HepG2 (cell line): ENCODE measurements around the gene KIN. TPM values are rescaled to one million over a fixed set of nuclear protein-coding genes. Genes with fewer than 3 reads are reported as not detected.

ENCODE experiments used
- ATAC-seq: fragments of 200-7000 bp; cut with Tn5 transposase; 3 replicates; pipeline ENCODE4 v1.9.1; 2020; ENCODE audit warnings: mild to moderate bottlenecking, moderate library complexity
- BruUV-seq: library from RNA; stranded (reverse); fragments of 400-500 nt; replicated peaks from 2 replicates; lab custom pipeline; 2021; lab: Mats Ljungman, UMichigan
- CTCF ChIA-PET: fragments of 300-600 bp; formaldehyde crosslinking; extraction: SDS; loops from one replicate; lab custom pipeline; 2021; ENCODE audit warnings: low total read pairs, inconsistent platforms, low intra/inter-chr PET ratio; lab: Yijun Ruan, JAX
- POLR2A ChIA-PET: fragments of 350-600 bp; sonication (Branson Sonifier 250); formaldehyde crosslinking; loops from one replicate; lab custom pipeline; 2020; ENCODE audit warnings: antibody characterized with exemption, inconsistent platforms; lab: Yijun Ruan, JAX
- DNase-seq: peaks from one replicate; pipeline ENCODE4 v3.0.0-alpha.2; 2015; ENCODE audit warnings: low spot score
- FAIRE-seq: peaks from 3 replicates; lab custom pipeline; 2011; peaks lifted over from hg19 to GRCh38; lab: Jason Lieb, UNC
- H2AFZ ChIP-seq: one replicate; pipeline ENCODE4 v1.6.1; 2011; ENCODE audit warnings: low read length, inconsistent platforms
- H3K27ac ChIP-seq: fragments of 300-600 bp; 3 replicates; pipeline ENCODE4 v1.8.0; 2011; ENCODE audit warnings: mixed run types, mild to moderate bottlenecking, mixed read lengths, low read length, inconsistent platforms; ENCODE audit not compliant: insufficient read depth; ENCODE audit errors: extremely low read length
- H3K27me3 ChIP-seq, 2 experiments: fragments of 200-600 bp in 1 of 2; 2 replicates in 1 of 2; 3 replicates in 1 of 2; pipeline versions ENCODE4 v1.6.0 to v1.8.0; 2011; ENCODE audit warnings: low read length in 2 of 2, mild to moderate bottlenecking in 2 of 2, moderate library complexity in 2 of 2, inconsistent platforms in 1 of 2; ENCODE audit not compliant: insufficient read depth in 2 of 2, control insufficient read depth in 1 of 2
- H3K36me3 ChIP-seq, 2 experiments: fragments of 200-600 bp in 1 of 2; replicated peaks in 1 of 2; 2 replicates in 1 of 2; 3 replicates in 1 of 2; pipeline versions ENCODE4 v1.5.1 to v1.8.0; 2011; ENCODE audit warnings: low read length in 2 of 2, inconsistent platforms in 1 of 2; ENCODE audit not compliant: insufficient read depth in 2 of 2, control insufficient read depth in 1 of 2
- H3K4me1 ChIP-seq: 2 replicates; pipeline ENCODE4 v1.5.1; 2012; ENCODE audit warnings: low read length, inconsistent platforms; ENCODE audit not compliant: insufficient read depth
- H3K4me2 ChIP-seq: 2 replicates; pipeline ENCODE4 v1.6.0; 2011; ENCODE audit warnings: low read depth, low read length, inconsistent platforms
- H3K4me3 ChIP-seq, 3 experiments: fragments of 200-600 bp in 1 of 3; sonication (generic), shearing (Covaris generic) in 1 of 3; replicated peaks in 1 of 3; 2 replicates each; pipeline ENCODE4 v1.5.1; 2011 to 2016; ENCODE audit warnings: low read length in 3 of 3, inconsistent platforms in 2 of 3, low read depth in 2 of 3, mild to moderate bottlenecking in 2 of 3, control low read depth in 1 of 3, mixed read lengths in 1 of 3; ENCODE audit not compliant: insufficient read depth in 1 of 3
- H3K79me2 ChIP-seq: one replicate; pipeline ENCODE4 v1.6.1; 2011; ENCODE audit warnings: low read length, inconsistent platforms; ENCODE audit not compliant: insufficient read depth
- H3K9ac ChIP-seq: 2 replicates; pipeline ENCODE4 v1.6.0; 2011; ENCODE audit warnings: mild to moderate bottlenecking, low read depth, low read length, inconsistent platforms; ENCODE audit not compliant: insufficient read depth
- H3K9me3 ChIP-seq: 2 replicates; pipeline ENCODE4 v1.5.1; 2012; ENCODE audit warnings: mild to moderate bottlenecking, low read length
- H4K20me1 ChIP-seq: 2 replicates; pipeline ENCODE4 v1.6.0; 2011; ENCODE audit warnings: inconsistent platforms, mild to moderate bottlenecking, low read length, moderate library complexity; ENCODE audit not compliant: insufficient read depth
- CENPX ChIP-seq: sonication (generic); formaldehyde crosslinking; IDR thresholded peaks from 2 replicates; pipeline ENCODE4 v1.9.0; 2021; ENCODE audit warnings: mild to moderate bottlenecking, missing genetic modification reagents, moderate library complexity
- HNF4A ChIP-seq: sonication (generic); formaldehyde crosslinking; IDR thresholded peaks from 2 replicates; pipeline ENCODE4 v1.4.0; 2020; ENCODE audit warnings: missing genetic modification reagents
- ZNF260 ChIP-seq: sonication (generic); formaldehyde crosslinking; IDR thresholded peaks from 2 replicates; pipeline ENCODE4 v1.4.0; 2020; ENCODE audit warnings: missing genetic modification reagents, low read depth, mild to moderate bottlenecking, borderline replicate concordance
- ZNF383 ChIP-seq: sonication (generic); formaldehyde crosslinking; IDR thresholded peaks from 2 replicates; pipeline ENCODE4 v1.4.0; 2020; ENCODE audit warnings: missing genetic modification reagents, mild to moderate bottlenecking, borderline replicate concordance
- ZNF510 ChIP-seq: sonication (generic); formaldehyde crosslinking; IDR thresholded peaks from 2 replicates; pipeline ENCODE4 v1.4.0; 2020; ENCODE audit warnings: low read depth, mild to moderate bottlenecking, missing genetic modification reagents
- WGBS: methylation state at CpG from one replicate; pipeline ENCODE4 v1.1.6; 2017; ENCODE audit warnings: low lambda C conversion rate; 5-methylcytosine and 5-hydroxymethylcytosine counted together
- in situ Hi-C: cut with HindIII; loops from 2 replicates; pipeline ENCODE4 v1.10.0; 2017; ENCODE audit warnings: low pct_unique_long_range_greater_than_20kb; ENCODE audit not compliant: extremely low pct_ligation_motif_present
- intact Hi-C: fragments of 100-400 bp; cut with micrococcal nuclease; formaldehyde crosslinking; loops from one replicate; pipeline ENCODE4 v1.10.0; 2022; ENCODE audit not compliant: unreplicated experiment
- polyA plus RNA-seq, 8 experiments: library from polyadenylated mRNA; depleted of rRNA in 3 of 8; stranded (reverse) in 7 of 8; unstranded in 1 of 8; fragments of >200 nt; fragmentation: Illumina TruSeq in 4 of 8; extraction: Trizol in 4 of 8; gene quantifications; 2 replicates each; pipeline versions ENCODE4 v1.2.1 to v1.2.3, GENCODE V29; 2011 to 2016; ENCODE audit warnings: low read depth in 4 of 8, missing spikeins in 1 of 8, mixed read lengths in 1 of 8; ENCODE audit not compliant: insufficient read depth in 1 of 8
- total RNA-seq, 5 experiments: library from RNA; depleted of rRNA; stranded (reverse); fragments of >200 nt; fragmentation: Illumina TruSeq; extraction: Trizol; gene quantifications; 2 replicates each; pipeline ENCODE4 v1.2.3, GENCODE V29; 2016; ENCODE audit warnings: low read depth in 1 of 5
- TF ChIP-seq, protein P1 (sequence below): sonication (generic); formaldehyde crosslinking; IDR thresholded peaks from 2 replicates; pipeline ENCODE4 v1.4.0; 2020; ENCODE audit warnings: missing genetic modification reagents
- TF ChIP-seq, protein P2 (sequence below): sonication (generic); formaldehyde crosslinking; IDR thresholded peaks from 2 replicates; pipeline ENCODE4 v1.8.1; 2023; ENCODE audit warnings: mild to moderate bottlenecking, inconsistent platforms, moderate library complexity, missing genetic modification reagents, borderline replicate concordance

KIN gene
- total and polyA plus RNA-seq, 2 of the 13 experiments (the other 11 are each of a cell fraction or from before 2014, with no cell fraction given): 4.9 to 23.2 TPM

DNA sequence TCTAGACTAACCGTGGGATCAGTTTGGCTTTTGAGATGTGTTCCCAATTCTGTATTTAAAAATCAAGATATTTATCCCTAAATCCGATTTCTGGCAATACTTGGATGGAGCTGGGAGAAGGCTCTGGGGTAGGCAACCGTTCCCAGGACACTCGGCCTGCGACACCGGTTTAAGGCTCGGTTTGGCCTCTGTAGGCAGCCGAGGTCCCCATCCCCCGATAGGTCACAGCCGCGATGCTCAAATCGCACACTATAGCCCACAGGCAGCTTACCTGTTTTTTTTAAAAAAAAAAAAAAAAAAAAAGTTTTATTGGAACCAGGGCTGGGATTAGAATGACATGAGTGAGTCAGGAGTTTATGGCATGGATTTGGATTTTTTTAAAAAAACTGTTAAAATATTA is 29.8 kb upstream of the KIN start:
- POLR2A ChIA-PET: interaction anchor here (0.9 to 3.3 kb wide), 9 partner anchors 8 to 292 kb away, joined by 3 to 56 read pairs (median 4); partner anchors contain the start of genes ATP5F1C and KIN
- Histone ChIP-seq H3K36me3 (peaks cover 0 to 2% of the 10 kb centered on the region in 2 experiments; a peak in 2 of 5 replicates), H3K9me3 (no peaks in the 10 kb centered on the region), H2AFZ (no peak overlapping the region), H3K9ac (peak overlapping the region; percentile 87), H3K79me2 (peaks cover 24% of the 10 kb centered on the region), H4K20me1 (no peaks in the 10 kb centered on the region; the same call in 1 of the 2 replicates), H3K4me1 (peaks cover 46% of the 10 kb centered on the region), H3K4me3 (peak overlapping the region; percentile 78 to 99 (median 96)), H3K27ac (no peak overlapping the region), H3K27me3 (no peaks in the 10 kb centered on the region; a peak in 1 of 5 replicates), H3K4me2 (peak overlapping the region; percentile 76)
- CTCF ChIA-PET: no interaction called here
- no peak for TF ChIP-seq ZNF260 (CRISPR knock-in tag)
- no peak for TF ChIP-seq ZNF510
- TF ChIP-seq, protein P1, sequence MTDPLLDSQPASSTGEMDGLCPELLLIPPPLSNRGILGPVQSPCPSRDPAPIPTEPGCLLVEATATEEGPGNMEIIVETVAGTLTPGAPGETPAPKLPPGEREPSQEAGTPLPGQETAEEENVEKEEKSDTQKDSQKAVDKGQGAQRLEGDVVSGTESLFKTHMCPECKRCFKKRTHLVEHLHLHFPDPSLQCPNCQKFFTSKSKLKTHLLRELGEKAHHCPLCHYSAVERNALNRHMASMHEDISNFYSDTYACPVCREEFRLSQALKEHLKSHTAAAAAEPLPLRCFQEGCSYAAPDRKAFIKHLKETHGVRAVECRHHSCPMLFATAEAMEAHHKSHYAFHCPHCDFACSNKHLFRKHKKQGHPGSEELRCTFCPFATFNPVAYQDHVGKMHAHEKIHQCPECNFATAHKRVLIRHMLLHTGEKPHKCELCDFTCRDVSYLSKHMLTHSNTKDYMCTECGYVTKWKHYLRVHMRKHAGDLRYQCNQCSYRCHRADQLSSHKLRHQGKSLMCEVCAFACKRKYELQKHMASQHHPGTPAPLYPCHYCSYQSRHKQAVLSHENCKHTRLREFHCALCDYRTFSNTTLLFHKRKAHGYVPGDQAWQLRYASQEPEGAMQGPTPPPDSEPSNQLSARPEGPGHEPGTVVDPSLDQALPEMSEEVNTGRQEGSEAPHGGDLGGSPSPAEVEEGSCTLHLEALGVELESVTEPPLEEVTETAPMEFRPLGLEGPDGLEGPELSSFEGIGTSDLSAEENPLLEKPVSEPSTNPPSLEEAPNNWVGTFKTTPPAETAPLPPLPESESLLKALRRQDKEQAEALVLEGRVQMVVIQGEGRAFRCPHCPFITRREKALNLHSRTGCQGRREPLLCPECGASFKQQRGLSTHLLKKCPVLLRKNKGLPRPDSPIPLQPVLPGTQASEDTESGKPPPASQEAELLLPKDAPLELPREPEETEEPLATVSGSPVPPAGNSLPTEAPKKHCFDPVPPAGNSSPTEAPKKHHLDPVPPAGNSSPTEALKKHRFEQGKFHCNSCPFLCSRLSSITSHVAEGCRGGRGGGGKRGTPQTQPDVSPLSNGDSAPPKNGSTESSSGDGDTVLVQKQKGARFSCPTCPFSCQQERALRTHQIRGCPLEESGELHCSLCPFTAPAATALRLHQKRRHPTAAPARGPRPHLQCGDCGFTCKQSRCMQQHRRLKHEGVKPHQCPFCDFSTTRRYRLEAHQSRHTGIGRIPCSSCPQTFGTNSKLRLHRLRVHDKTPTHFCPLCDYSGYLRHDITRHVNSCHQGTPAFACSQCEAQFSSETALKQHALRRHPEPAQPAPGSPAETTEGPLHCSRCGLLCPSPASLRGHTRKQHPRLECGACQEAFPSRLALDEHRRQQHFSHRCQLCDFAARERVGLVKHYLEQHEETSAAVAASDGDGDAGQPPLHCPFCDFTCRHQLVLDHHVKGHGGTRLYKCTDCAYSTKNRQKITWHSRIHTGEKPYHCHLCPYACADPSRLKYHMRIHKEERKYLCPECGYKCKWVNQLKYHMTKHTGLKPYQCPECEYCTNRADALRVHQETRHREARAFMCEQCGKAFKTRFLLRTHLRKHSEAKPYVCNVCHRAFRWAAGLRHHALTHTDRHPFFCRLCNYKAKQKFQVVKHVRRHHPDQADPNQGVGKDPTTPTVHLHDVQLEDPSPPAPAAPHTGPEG (CRISPR knock-in tag): no peak
- TF ChIP-seq, protein P2, sequence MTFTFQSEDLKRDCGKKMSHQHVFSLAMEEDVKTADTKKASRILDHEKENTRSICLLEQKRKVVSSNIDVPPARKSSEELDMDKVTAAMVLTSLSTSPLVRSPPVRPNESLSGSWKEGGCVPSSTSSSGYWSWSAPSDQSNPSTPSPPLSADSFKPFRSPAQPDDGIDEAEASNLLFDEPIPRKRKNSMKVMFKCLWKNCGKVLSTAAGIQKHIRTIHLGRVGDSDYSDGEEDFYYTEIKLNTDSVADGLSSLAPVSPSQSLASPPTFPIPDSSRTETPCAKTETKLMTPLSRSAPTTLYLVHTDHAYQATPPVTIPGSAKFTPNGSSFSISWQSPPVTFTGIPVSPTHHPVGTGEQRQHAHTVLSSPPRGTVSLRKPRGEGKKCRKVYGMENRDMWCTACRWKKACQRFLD (CRISPR knock-in tag): no peak
- no peak for TF ChIP-seq ZNF383 (CRISPR knock-in tag)
- TF ChIP-seq CENPX (CRISPR knock-in tag): no peak
- TF ChIP-seq HNF4A (CRISPR knock-in tag): no peak
- no TSS peak for BruUV-seq
- intact Hi-C loops (loop anchor here (5.0 kb wide), 1 partner anchor 60 kb away; no protein-coding TSS in a partner anchor), in situ Hi-C loops (no loop called here)
- FAIRE-seq: no peak
- WGBS: under 1% methylated on average over 12 of the region's 12 CpGs
- ATAC-seq: peak; percentile 12; the same call in 1 of the 3 replicates
- DNase-seq: no peak
